Parathyroid adenoma (tissue), 2 donors: ENCODE results near the gene CACNB2.
"Not testable (repeated sequence)": the region's sequence is repeated elsewhere in the genome, so short reads cannot be mapped to it uniquely, and the experiment has no call there.

Experiments used
- H2AFZ ChIP-seq: fragments of 300-600 bp; sonication (generic); one replicate; pipeline ENCODE4 v1.7.0; 2017; ENCODE audit warnings: antibody characterized with exemption, mild to moderate bottlenecking
- H3K27ac ChIP-seq: fragments of 300-600 bp; sonication (generic); one replicate; pipeline ENCODE4 v1.7.0; 2017
- H3K27me3 ChIP-seq: fragments of 300-600 bp; sonication (generic); one replicate; pipeline ENCODE4 v1.7.0; 2017; ENCODE audit warnings: low read length; ENCODE audit not compliant: control insufficient read depth, insufficient read depth
- H3K36me3 ChIP-seq: fragments of 300-600 bp; sonication (generic); one replicate; pipeline ENCODE4 v1.7.0; 2017; ENCODE audit warnings: low read length; ENCODE audit not compliant: control insufficient read depth, insufficient read depth
- H3K4me1 ChIP-seq: fragments of 300-600 bp; sonication (generic); one replicate; pipeline ENCODE4 v1.7.0; 2017; ENCODE audit warnings: control low read depth
- H3K4me2 ChIP-seq: fragments of 300-600 bp; sonication (generic); one replicate; pipeline ENCODE4 v1.7.0; 2017; ENCODE audit warnings: low read length
- H3K4me3 ChIP-seq: fragments of 300-600 bp; sonication (generic); one replicate; pipeline ENCODE4 v1.7.0; 2017; ENCODE audit warnings: low read depth, low read length
- H3K79me2 ChIP-seq: fragments of 300-600 bp; sonication (generic); one replicate; pipeline ENCODE4 v1.7.0; 2017; ENCODE audit warnings: control low read depth
- H3K9ac ChIP-seq: fragments of 300-600 bp; sonication (generic); one replicate; pipeline ENCODE4 v1.7.0; 2017; ENCODE audit warnings: mild to moderate bottlenecking
- H3K9me3 ChIP-seq: fragments of 300-600 bp; sonication (generic); one replicate; pipeline ENCODE4 v1.7.0; 2017; ENCODE audit warnings: low read length; ENCODE audit not compliant: control insufficient read depth
- CTCF ChIP-seq: fragments of 300-600 bp; sonication (generic); IDR thresholded peaks from one replicate; pipeline ENCODE4 v1.7.0; 2017; ENCODE audit warnings: antibody characterized with exemption, mild to moderate bottlenecking
- donor health status: primary hyperparathyroidism.

Gene CACNB2

GRCh38 chr10:18151356-18151890 is 11.2 kb downstream of the CACNB2 start:
- no peaks in the 10 kb centered on the region for H3K36me3 ChIP-seq
- H3K9me3 ChIP-seq = no peaks in the 10 kb centered on the region
- no peak overlapping the region for H2AFZ ChIP-seq
- no peak overlapping the region for H3K9ac ChIP-seq
- no peak for TF ChIP-seq CTCF
- H3K27me3 ChIP-seq = no peaks in the 10 kb centered on the region
- H3K79me2 ChIP-seq = no peaks in the 10 kb centered on the region
- H3K4me3 ChIP-seq = no peak overlapping the region
- no peak overlapping the region for H3K27ac ChIP-seq
- no peaks in the 10 kb centered on the region for H3K4me1 ChIP-seq
- no peak overlapping the region for H3K4me2 ChIP-seq

- H3K36me3 ChIP-seq, H3K9ac ChIP-seq, H3K27ac ChIP-seq, H3K4me1 ChIP-seq, H2AFZ ChIP-seq, H3K4me2 ChIP-seq, H3K4me3 ChIP-seq, H3K79me2 ChIP-seq, H3K27me3 ChIP-seq, H3K9me3 ChIP-seq: not testable (repeated sequence)
These were observed 13.2 kb downstream of the CACNB2 start for GRCh38 chr10:18153381-18153780.

- no peaks in the 10 kb centered on the region for H3K4me1 ChIP-seq
These were observed 15.1 kb downstream of the CACNB2 start for GRCh38 chr10:18155321-18155720.

GRCh38 chr10:18156797-18157196 is 16.6 kb downstream of the CACNB2 start:
- not testable (repeated sequence) for H3K4me3 ChIP-seq, H2AFZ ChIP-seq, H3K4me1 ChIP-seq, H3K4me2 ChIP-seq, H3K79me2 ChIP-seq, H3K9me3 ChIP-seq, H3K27me3 ChIP-seq, H3K36me3 ChIP-seq, H3K27ac ChIP-seq, H3K9ac ChIP-seq

More at GRCh38 chr10:18155321-18155720, 15.1 kb downstream of the CACNB2 start:
- no peak overlapping the region for H2AFZ ChIP-seq
- no peak overlapping the region for H3K4me3 ChIP-seq
- H3K36me3 ChIP-seq = no peaks in the 10 kb centered on the region
- H3K79me2 ChIP-seq = no peaks in the 10 kb centered on the region
- no peaks in the 10 kb centered on the region for H3K27me3 ChIP-seq
- no peak overlapping the region for H3K4me2 ChIP-seq
- no peak for TF ChIP-seq CTCF
- no peak overlapping the region for H3K27ac ChIP-seq
- no peak overlapping the region for H3K9ac ChIP-seq
- H3K9me3 ChIP-seq = no peaks in the 10 kb centered on the region

- Histone ChIP-seq H3K9me3 (no peaks in the 10 kb centered on the region), H3K27me3 (no peaks in the 10 kb centered on the region), H3K4me1 (no peaks in the 10 kb centered on the region), H3K9ac (no peak overlapping the region), H2AFZ (no peak overlapping the region), H3K4me3 (no peak overlapping the region), H3K36me3 (no peaks in the 10 kb centered on the region), H3K79me2 (no peaks in the 10 kb centered on the region), H3K4me2 (no peak overlapping the region), H3K27ac (no peak overlapping the region)
- no peak for TF ChIP-seq CTCF
These were observed 17.7 kb downstream of the CACNB2 start for GRCh38 chr10:18157881-18158280.

GRCh38 chr10:18158773-18159265 is 18.6 kb downstream of the CACNB2 start:
- no peak for TF ChIP-seq CTCF
- Histone ChIP-seq H3K27me3 (no peaks in the 10 kb centered on the region), H3K9me3 (no peaks in the 10 kb centered on the region), H3K4me3 (no peak overlapping the region), H2AFZ (no peak overlapping the region), H3K27ac (no peak overlapping the region), H3K9ac (no peak overlapping the region), H3K79me2 (no peaks in the 10 kb centered on the region), H3K4me2 (no peak overlapping the region), H3K36me3 (no peaks in the 10 kb centered on the region), H3K4me1 (no peaks in the 10 kb centered on the region)
